Measurements from ENCODE around the gene ZNHIT3. TPM values are rescaled to one million over a fixed set of nuclear protein-coding genes. Genes with fewer than 3 reads are reported as not detected.

Gene ZNHIT3
- total RNA-seq, 1 donor from 2014 or later, result 33.7 TPM

DNA sequence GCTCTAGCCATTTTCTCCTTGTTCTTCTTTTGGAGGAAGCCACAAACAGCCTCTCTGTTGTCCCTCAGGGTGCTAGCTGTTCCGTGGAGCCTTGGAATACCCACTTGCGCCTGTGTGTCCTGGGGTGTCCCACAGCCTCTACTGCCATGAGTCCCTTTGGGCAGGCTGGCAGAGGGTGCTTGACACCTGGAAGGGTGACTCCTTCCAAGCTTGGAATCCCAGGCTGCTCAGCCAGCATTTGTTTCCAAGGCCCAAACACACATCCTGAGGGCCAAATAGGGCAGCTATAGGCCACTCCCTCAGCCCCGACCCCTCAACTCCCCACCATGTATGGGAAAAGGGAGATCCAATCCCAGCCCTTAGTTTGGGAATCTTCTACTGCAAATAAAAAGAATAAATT is 14.9 kb downstream of the ZNHIT3 start:
- H3K4me3 ChIP-seq (ENCODE audit: low read depth, low read length), result no peak overlapping the region
- no peaks in the 10 kb centered on the region for H3K27me3 ChIP-seq (ENCODE audit: control insufficient read depth, insufficient read depth, low read length)
- DNase-seq (ENCODE audit: low read depth) (no peak), FAIRE-seq (no peak)
- no peak for TF ChIP-seq CTCF (IDR thresholded peaks at IDR 0.05; ENCODE audit: insufficient read depth, low read length, severe bottlenecking)
- peaks cover 47% of the 10 kb centered on the region for H3K36me3 ChIP-seq (ENCODE audit: control insufficient read depth, insufficient read depth, low read length)

- no peak for FAIRE-seq
- DNase-seq (ENCODE audit: low read depth), result no peak
- no peak for TF ChIP-seq CTCF (IDR thresholded peaks at IDR 0.05; ENCODE audit: insufficient read depth, low read length, severe bottlenecking)
- Histone ChIP-seq H3K4me3 (ENCODE audit: low read depth, low read length) (no peak overlapping the region), H3K36me3 (ENCODE audit: control insufficient read depth, insufficient read depth, low read length) (peaks cover 52% of the 10 kb centered on the region), H3K27me3 (ENCODE audit: control insufficient read depth, insufficient read depth, low read length) (no peaks in the 10 kb centered on the region)
Observed at GRCh38 chr17:36501963-36502362, 15.5 kb downstream of the ZNHIT3 start.

GRCh38 chr17:36503456-36504155 is 17.1 kb downstream of the ZNHIT3 start:
- H3K4me3 ChIP-seq (ENCODE audit: low read depth, low read length), result no peak overlapping the region
- H3K27me3 ChIP-seq (ENCODE audit: control insufficient read depth, insufficient read depth, low read length), result no peaks in the 10 kb centered on the region
- H3K36me3 ChIP-seq (ENCODE audit: control insufficient read depth, insufficient read depth, low read length), result peaks cover 54% of the 10 kb centered on the region
- TF ChIP-seq CTCF (IDR thresholded peaks at IDR 0.05; ENCODE audit: insufficient read depth, low read length, severe bottlenecking), result no peak
- FAIRE-seq (no peak), DNase-seq (ENCODE audit: low read depth) (no peak)

GRCh38 chr17:36504156-36504545 is 17.7 kb downstream of the ZNHIT3 start:
- FAIRE-seq (no peak), DNase-seq (ENCODE audit: low read depth) (no peak)
- TF ChIP-seq CTCF (IDR thresholded peaks at IDR 0.05; ENCODE audit: insufficient read depth, low read length, severe bottlenecking), result no peak

GRCh38 chr17:36505171-36505570 is 18.7 kb downstream of the ZNHIT3 start:
- TF ChIP-seq CTCF (IDR thresholded peaks at IDR 0.05; ENCODE audit: insufficient read depth, low read length, severe bottlenecking), result no peak
- Histone ChIP-seq H3K27me3 (ENCODE audit: control insufficient read depth, insufficient read depth, low read length) (no peaks in the 10 kb centered on the region), H3K36me3 (ENCODE audit: control insufficient read depth, insufficient read depth, low read length) (peaks cover 61% of the 10 kb centered on the region), H3K4me3 (ENCODE audit: low read depth, low read length) (no peak overlapping the region)
- FAIRE-seq (no peak), DNase-seq (ENCODE audit: low read depth) (no peak)

More at GRCh38 chr17:36504156-36504545, 17.7 kb downstream of the ZNHIT3 start:
- H3K27me3 ChIP-seq (ENCODE audit: control insufficient read depth, insufficient read depth, low read length), result no peaks in the 10 kb centered on the region
- peaks cover 54% of the 10 kb centered on the region for H3K36me3 ChIP-seq (ENCODE audit: control insufficient read depth, insufficient read depth, low read length)
- no peak overlapping the region for H3K4me3 ChIP-seq (ENCODE audit: low read depth, low read length)

Measured in bronchial epithelial cell (primary cell).